ENCODE results near the gene SPATA33.
"Not testable (repeated sequence)": the region's sequence is repeated elsewhere in the genome, so short reads cannot be mapped to it uniquely, and the experiment has no call there.

SPATA33 gene

GRCh38 chr16:89667000-89667399 lies 9.4 kb downstream of the SPATA33 start:
- not testable (repeated sequence) for DNase-seq

GRCh38 chr16:89667633-89668032 lies 10.0 kb downstream of the SPATA33 start:
- no peak for DNase-seq

- DNase-seq, result no peak
Measured at GRCh38 chr16:89668790-89669158, 11.1 kb downstream of the SPATA33 start.

- DNase-seq, result no peak
Measured at GRCh38 chr16:89669755-89670154, 12.1 kb downstream of the SPATA33 start.

GRCh38 chr16:89670496-89671431 lies 13.1 kb downstream of the SPATA33 start:
- DNase-seq, result no peak

GRCh38 chr16:89671565-89671964 lies 13.9 kb downstream of the SPATA33 start:
- not testable (repeated sequence) for DNase-seq

GRCh38 chr16:89672177-89672941 lies 14.7 kb downstream of the SPATA33 start:
- DNase-seq, result no peak

GRCh38 chr16:89678258-89678657 lies 20.6 kb downstream of the SPATA33 start:
- no peak for DNase-seq

- no peak for DNase-seq
Measured at GRCh38 chr16:89685916-89686315, 28.3 kb downstream of the SPATA33 start.

GRCh38 chr16:89686520-89687091 lies 29.0 kb downstream of the SPATA33 start, which contains the start of gene CDK10:
TSS of gene CDK10 (plus strand) at chr16:89686689. CDS start at chr16:89686711, 22 bp downstream.
- DNase-seq, result peak; percentile 89

- no peak for DNase-seq
Measured at GRCh38 chr16:89687092-89687940, 29.7 kb downstream of the SPATA33 start.

- no peak for DNase-seq
Measured at GRCh38 chr16:89688395-89688794, 30.8 kb downstream of the SPATA33 start.

GRCh38 chr16:89689142-89689541 lies 31.5 kb downstream of the SPATA33 start:
- DNase-seq, result no peak

- DNase-seq, result not testable (repeated sequence)
Measured at GRCh38 chr16:89689621-89690020, 32.0 kb downstream of the SPATA33 start.

- no peak for DNase-seq
Measured at GRCh38 chr16:89690392-89690901, 32.8 kb downstream of the SPATA33 start.

GRCh38 chr16:89691231-89691985 lies 33.8 kb downstream of the SPATA33 start:
- DNase-seq, result no peak

GRCh38 chr16:89691986-89692569 lies 34.4 kb downstream of the SPATA33 start:
- no peak for DNase-seq

GRCh38 chr16:89693289-89693731 lies 35.7 kb downstream of the SPATA33 start:
- DNase-seq, result no peak

- no peak for DNase-seq
Measured at GRCh38 chr16:89693931-89694783, 36.5 kb downstream of the SPATA33 start.

- not testable (repeated sequence) for DNase-seq
Measured at GRCh38 chr16:89694784-89695085, 37.1 kb downstream of the SPATA33 start.

Data from activated T-cell treated with anti-CD3 and anti-CD28 coated beads for 4 hours (primary cell).